GM19238 (cell line): Measurements from ENCODE around the gene CYBA.

Experiments
- DNase-seq: peaks from one replicate; pipeline ENCODE4 v3.0.0; 2011; ENCODE audit warnings: low spot score; ENCODE audit not compliant: insufficient read length

CYBA gene

DNA sequence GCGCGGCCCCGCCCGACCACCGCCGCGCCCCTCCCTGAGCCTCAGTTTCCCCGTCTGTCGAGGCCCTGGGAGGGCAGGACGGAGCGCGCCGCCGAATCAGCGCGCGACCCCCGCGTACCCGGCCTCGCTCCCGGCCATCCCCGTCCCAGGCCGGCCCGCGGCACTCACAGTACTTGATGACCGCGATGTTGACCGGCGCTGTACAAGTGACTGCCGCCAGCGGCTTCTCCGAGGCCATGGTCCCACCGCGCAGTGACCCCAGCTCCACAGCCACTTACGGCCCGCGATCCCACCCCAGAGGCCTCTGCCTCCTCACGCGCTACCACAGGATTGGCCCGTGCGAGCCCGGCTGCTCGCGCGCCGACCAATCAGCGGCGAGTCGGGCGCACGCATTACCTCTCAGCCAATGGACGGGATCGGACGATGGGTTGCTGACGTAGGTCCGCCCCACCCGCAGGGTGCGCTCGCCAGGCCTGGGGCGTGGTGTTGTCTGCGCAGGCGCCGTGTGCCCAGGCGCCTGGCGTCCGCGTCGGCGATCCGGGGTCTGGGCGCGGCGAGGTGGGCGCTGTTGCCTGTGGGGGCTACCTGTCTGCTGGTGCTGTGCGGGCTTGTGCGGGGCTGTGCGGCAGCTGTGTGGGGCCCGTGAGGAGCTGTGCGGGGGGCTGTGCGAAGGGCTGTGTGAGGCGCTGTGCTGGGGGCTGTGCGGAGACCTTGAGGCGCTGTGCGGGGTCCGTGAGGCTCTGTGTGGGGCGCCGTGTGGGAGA lies 12.2 kb upstream of the CYBA start, which contains the start of gene MVD:
Gene MVD, minus strand, starts transcription at position 249 of the 764 bp plus-strand sequence. Its CDS starts 11 bp downstream, at position 238.
- DNase-seq = peak; percentile 100

DNA sequence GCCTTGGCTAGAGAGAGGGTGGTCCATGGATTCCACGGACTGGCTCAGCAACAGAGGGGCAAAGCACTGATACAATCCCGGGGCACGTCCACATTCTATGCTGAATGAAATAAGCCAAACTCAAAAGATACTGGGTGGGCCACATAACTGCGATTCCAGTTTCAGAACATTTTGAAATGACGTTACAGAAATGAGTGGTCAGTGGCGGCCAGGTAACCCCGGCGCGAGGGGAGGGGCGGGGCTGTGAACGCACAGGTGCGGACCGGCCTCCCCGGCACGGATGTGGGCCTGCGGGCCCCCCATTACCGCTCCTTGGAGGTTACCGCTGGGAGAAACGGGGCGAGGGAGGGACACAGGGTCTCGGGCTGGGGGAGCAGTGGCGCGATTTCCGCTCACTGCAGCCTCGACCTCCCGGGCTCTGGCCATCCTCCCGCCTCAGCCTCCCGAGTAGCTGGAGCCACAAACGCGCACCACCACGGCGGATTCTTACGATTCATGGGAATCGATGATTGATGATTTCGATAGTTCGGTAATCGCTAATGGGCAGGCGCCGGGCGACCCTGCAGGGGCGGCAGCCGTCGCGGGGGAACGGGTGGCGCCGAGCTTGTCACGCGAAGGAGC lies 11.5 kb upstream of the CYBA start:
- no peak for DNase-seq

DNA sequence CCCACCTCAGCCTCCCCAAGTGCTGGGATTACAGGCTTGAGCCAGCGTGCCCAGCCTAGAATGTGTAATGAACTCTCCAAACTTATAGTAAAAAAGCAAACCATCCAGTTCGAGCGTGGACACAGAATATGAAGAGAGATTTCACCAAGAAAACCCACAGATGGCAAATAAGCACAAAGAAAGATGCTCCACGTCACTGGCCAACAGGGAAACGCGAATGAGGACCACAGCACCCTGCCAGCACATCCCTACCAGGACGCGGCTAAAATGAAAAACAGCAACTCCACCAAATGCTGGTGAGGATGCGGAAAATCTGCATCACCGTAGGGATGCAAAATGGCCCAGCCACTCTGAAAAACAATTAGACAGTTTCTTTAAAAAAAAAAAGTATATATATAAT lies 10.6 kb upstream of the CYBA start:
- DNase-seq = no peak

DNA sequence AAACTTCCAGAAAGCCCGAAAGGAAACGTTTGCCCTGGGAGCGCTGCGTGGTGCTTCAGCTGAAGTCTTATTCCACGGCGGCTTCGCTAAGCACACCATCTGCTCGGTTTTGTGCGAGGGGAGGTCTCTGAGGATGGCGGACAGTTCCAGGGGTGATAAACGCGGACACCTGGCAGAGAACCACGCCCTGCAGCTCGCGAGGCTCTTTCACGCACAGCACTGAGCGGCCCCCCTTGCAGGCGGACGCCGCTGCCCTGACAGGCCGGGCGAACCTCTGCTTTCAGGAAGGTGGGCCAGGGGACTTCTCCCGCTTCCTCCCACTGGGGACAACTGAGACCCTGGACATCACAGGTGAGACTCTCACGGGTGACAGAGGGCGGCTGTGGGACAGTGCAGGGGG lies 8.3 kb upstream of the CYBA start:
- DNase-seq = no peak

DNA sequence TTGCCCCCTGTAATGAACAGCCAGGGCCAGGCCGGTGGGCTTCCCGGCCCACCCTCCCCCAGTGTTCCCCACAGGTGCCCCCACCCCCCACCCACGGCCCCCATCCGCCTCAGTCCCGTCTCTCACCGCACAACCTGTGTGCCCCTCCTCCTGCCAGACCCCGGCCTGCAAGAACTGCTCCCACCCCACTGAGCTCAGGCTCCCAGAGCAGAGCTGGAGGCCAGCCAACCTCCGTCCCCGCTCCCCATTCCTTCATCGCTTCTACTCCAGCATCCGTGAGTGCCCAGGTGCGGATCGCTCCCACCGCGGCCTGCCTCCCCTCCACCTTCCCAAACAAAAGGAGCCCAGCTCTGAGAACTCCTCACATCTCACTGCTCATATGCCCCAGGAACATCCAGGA lies 7.9 kb upstream of the CYBA start:
- DNase-seq = no peak

DNA sequence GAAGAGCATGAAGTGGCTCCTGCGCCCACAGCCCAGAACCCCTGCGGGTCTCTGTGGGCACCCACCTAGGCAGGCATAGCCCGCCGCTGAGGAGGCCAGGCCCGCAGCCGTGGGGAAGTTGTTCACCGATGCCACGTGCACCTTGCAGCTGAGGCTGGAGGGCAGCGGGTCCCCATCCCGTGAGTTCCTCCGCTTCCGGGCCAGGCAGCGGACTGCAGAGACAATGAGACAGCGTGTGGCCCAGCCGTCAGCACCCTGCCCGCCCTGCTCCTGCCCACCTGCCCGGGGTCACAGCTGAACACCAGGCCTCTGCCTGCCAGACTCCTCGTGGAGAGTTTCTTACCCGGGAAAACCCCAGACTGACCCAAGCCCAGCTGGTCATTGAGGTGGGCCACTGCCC lies 6.5 kb upstream of the CYBA start:
- DNase-seq = no peak

DNA sequence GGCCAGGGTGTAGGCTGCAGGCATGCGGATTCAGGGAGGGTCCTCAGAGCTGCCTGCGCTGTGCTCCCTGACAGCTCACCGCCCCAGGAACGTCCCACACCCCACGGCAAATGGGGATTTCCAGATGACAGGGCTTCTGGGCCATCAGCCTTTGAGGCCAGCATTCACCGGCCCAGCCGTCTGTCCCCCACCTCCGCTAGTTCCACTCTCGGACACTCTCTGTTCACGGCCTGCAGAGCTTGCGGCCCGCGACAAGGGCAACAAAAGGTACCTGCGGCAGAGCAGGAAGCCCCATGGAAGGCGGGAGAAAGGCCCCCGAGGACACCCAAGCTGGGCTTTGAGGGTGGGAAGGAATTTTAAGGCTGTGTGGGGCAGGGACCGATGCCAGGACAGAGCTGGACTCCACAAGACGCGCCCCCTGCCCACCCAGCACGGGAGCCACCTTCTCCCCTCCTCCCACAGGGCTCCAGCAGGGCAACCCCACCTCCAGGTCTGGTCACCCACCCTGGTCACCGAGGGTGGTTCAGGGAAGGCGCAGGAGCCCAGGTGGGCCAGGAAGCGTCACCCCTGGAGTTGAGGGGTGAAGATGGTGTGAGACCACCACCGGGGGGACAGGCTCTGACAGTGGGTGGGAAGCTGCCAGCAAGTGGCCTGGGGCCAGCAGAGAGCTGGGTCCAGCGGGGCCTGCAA lies 5.6 kb upstream of the CYBA start:
- DNase-seq = no peak

DNA sequence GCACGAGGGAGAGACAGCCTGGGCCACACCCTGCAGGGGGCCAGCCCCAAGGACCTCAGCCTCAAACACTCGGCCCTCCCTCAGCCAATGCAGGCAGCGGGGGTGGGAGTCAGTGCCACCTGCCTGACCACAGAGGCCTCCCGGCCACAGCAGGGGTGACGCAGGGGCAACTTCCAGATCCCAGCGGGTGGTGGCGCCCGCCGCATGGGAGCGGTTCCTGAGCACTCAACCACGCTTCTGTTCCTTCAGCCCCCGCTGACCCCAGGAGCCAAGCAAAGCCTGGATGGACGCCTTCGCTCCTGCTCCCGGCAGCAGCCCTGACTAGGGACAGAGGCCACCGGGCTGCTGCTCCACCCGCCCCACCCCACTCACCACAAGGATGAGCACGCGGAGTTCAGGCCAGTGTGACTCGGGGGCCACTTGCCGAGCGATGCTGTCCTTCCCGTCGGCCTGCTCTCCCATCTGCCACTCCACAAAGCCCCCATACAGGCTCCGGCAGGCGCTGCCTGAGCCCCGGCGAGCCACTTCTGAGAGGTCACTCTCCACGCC lies 5.0 kb upstream of the CYBA start:
- DNase-seq = no peak

DNA sequence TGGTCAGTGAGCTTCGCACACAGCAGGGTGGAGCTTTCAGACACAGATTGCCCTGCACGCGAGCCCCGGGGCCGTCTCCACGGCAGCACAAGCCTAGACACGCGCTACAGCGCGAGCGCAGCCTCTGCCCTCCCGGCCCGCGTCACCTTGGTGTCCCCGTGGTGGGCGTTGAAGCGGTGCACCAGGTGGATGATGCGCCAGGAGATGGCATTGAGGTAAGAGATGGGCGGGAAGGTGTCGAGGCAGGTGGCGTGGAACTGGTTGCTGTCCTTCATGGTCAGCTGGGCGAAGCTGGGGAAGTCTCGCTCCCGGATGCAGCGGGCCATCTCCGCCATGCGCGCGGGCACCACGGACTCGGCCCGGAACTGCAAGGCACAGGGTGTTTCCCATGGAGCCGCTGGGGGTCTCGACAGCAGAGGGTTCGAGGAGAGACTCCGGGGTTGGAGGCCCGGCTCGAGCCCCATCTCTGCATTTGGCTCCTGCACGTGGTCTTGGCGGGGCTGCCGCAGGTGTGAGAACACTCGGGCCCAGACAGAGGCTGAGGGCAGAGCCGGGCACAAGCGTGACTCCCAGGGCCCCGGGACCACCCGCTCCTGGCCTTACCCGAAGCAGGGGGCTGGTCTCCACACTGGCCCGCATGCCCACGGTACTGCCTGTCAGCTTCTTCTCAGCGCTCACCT lies 4.3 kb upstream of the CYBA start:
- no peak for DNase-seq

DNA sequence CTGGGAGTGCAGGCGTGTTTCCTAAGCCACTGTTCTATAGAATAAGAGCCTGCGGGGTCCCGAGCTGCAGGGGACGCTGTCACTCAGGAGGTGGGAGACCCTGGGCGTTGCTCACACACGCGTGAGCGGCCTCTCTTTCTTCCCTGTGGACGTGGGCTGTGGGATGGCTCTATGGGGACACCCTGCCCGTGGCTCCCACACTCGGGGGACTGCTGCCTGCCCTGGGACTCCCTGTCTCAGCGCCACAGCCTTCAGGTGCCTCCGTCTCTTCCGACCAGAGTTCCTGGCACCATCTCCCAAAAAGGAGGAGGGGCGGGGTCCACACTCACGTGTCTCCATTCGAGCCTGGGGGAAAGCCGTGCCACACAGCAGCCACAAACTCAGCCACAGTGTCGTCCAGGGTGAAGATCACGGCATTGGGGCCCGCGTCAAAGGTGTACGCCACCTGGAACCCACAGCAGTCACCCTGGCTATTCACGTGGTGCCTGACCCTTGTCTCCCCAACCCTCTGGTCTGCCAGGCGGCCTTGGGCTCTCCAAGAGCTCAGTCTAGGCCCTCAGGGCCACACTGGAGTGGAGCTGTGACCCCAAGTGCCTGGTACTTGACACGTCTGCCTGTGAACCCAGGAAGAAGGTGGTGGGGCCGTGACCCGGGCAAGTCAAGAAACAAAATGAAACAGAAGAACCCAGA lies 3.7 kb upstream of the CYBA start:
- DNase-seq = no peak

DNA sequence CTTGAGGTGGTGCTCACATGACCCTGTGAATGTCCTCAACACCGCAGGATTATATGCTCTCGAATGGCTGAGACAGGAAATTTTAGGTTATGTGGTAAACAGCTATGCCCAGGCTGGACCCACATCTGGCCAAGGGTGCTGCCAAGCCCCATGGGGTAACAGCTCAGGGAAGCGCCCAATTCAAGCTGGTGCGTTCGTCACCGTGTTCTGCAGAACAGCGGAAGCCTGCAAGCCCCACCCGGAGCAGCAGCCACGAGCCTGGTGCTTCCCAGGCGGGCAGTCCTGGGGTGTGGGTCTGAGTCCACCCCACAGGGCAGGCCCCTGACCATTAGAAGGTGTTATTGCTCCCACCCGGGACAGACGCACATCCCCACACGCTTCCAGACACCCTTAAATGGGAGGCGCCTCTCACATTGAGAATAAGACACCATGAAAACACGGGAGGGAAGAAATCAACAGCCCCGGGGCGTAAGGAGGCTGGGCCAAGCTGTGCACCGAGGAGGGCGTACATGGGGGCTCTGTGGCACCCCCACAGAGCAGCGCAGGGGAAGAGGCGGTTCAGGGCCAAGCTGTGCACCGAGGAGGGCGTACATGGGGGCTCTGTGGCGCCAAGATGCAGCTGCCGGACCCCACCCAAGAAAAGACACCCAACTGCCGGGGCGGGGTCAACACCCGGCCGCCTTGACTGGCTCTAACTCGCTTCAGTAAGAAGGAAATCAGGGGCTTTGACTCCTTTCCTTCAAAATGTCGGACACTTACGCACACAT lies 2.9 kb upstream of the CYBA start:
- no peak for DNase-seq

DNA sequence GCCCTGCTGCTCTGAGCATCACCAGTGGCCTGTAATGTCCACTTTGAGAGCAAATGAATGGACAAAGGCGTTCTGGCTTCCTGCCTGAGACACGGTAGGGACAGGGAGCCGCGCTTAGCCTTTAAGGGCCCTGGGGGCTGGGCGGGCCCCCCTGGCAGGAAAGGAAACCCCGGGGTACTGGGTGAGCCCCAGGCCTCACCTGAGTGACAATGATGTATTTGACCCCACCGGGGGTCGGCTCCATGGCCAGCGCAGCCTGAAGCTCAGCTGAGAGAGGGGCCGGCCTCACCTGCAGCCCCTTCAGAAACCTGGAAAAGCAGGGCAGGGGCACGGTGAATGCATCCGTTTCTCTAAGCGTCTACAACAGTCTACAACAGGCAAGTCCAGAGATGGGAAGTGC lies 2.2 kb upstream of the CYBA start:
- no peak for DNase-seq

DNA sequence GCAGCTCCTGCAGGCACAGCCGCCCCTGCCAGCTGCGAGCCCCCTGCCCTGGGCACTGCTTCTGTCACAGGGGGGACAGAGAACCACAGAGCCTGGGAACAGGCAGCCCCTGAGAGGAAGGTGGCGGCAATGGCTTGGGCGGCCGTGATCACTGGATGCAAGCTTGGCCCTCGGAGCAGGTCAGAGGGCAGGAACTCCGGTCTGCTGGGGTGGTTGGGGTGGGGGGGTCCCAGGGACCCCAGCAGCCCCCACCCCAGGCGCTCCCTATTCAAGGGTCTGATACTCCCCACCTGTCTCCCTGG lies 1.9 kb upstream of the CYBA start:
- no peak for DNase-seq

DNA sequence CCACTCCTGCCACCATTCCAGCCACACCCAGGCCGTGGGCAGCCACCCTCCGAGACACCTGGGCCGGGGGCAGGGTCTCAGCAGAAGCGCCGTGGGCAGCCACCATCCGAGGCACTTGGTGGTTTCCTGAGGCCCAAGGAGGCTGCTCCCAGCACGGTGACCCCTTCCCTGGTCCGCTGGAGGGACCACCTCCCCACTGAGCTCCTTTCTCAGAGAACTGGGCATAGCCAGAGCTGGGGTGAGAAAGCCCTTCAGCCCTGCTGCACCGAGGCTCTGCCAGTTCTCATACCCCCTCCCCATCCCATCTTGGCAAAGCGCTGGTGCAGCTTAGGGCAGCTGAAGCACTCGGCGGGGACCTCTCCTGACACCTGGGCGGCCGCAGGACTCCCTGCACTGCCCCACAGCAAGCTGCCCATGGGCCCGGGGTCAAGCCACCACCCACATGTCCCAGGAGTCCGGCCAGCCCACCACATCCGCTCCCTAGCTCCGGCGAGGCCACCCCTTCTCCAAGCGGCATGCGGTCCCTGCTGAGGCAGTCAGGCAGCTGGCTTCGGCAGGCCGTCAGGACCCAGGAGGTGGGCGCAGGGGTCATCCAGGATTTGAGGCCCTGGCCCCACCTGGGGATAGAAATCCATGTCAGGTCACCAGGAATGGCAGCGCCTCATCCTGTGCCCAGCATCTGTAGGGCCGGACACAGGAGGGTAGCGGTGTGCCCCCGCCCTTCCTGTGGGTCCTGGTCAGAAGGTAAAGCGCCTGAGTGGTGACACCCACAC lies 1.3 kb upstream of the CYBA start:
- DNase-seq = no peak

DNA sequence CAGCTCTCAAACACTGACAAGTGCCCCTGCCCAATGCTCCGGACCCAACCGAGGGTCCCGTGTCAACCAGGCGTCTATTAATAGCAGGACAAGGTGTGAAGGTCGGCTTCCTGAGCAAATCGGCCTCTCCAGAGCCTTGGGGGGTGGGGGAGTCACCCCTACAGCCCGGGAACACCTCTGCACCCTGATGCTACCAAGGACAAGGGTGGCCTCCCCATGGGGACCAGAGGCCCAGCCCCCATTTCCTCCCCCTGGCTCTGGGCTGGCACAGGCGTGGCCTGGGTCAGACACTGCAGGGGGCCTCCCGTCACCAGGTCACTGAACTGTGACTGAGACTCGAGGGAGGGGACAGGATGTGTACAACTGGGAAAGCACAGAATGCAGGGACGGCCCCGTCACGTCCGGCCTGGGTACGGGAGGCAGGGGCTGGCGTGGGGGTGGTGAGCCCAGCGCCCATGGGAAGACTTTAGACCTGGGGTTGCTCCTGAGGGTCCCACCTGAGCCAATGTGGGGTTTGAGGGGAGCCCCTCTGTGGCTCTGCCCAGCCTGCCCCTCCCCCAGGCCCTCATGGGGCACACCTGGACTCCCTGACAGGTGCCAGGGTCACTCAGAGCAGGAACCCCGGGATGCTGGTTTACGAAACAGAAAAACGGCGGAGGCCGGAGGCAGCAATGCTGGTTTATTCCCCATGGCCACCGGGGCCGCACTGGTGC lies 579 bp upstream of the CYBA start:
- peak; percentile 99 for DNase-seq

DNA sequence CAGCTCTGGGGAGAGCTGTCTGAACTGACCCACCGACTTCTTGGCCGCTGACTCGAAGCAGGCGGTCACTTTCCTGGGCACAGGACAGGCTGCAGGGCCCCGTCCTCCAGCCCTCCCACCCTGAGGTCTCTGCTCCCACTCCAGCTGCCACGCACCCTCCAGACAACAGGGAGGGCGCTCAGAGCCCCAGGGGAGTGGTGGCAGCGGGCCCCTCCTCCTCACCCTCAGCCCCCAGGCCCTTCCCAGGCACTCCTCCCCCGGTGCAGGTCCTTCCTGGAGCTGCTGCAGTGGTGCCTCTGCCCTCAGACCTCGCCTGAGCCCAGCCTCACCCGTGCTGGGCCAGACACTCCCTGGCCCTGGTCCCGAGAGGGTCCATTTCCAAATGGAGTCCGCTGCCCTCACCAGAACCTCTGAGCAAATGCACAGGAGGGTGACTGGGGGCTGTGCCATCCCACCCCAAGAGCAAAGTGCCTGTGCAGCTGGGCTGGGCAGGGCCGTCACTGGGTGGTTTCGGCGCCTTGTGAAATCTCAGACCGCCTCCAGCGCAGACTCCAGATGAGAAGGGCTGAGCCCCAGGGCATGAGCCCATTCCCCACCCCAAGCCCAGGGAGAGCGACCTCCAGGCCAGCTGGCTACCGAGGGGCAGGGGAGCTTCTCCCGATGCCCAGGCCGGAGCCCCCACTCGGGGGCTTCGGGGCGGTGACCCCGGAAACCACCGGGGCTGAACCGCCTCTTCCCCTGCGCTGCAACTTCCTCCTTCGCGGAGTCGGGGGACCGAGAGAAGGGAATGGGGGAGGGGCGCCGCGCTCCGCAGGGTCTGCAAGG lies 717 bp downstream of the CYBA start:
- DNase-seq = peak; percentile 75

DNA sequence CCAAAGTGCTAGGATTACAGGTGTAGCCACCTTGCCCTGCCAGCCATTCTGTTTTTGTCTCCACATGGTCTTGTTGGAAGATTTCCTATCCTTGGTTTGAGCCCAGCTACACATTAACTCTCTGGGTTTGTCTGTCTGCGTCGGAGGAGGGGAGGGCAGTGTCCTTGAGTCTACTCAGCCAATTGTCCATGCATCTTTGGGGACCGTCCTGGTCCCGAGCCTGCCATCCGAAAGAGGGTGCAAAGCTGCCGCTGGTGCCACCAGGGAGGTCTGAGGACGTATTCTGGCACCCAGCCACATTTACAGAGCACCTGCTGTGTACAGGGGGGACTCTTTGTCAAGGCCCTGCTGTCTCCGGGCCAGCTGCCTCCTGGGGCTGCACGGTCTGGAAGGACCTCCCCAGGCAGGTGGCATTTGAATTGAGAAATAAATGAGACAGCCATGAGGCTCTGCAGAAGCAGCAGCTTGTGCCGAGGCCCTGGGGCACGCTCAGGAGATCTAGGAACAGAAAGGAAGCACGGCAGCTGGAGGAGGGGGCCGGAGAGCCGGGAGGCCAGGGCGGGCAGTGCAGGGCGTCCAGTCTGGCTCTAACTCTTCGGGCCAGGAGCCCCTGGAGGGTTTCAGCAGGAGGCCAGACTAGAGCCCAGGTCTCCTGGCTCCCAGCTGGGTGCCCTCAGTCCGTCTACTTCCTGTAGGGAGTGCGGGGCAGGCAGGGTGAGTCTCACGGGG lies 1.5 kb downstream of the CYBA start:
- no peak for DNase-seq
